Brain microvascular endothelial cell (primary cell): ENCODE results near the gene NPIPB8.
"Not testable (repeated sequence)": the region's sequence is repeated elsewhere in the genome, so short reads cannot be mapped to it uniquely, and the experiment has no call there.

ENCODE experiments used
- DNase-seq: peaks from one replicate; pipeline ENCODE4 v3.0.0-alpha.2; 2020
- H3K27ac ChIP-seq: fragments of 250-450 bp; sonication (Bioruptor Pico); 2 replicates; pipeline ENCODE4 v1.5.1; 2020; ENCODE audit warnings: mild to moderate bottlenecking, moderate library complexity
- H3K27me3 ChIP-seq: fragments of 250-450 bp; sonication (Bioruptor Pico); replicated peaks from 2 replicates; pipeline ENCODE4 v1.5.1; 2020; ENCODE audit warnings: mild to moderate bottlenecking
- H3K36me3 ChIP-seq: fragments of 250-450 bp; sonication (Bioruptor Pico); replicated peaks from 2 replicates; pipeline ENCODE4 v1.5.1; 2020; ENCODE audit warnings: mild to moderate bottlenecking
- H3K4me3 ChIP-seq: 2 replicates; pipeline ENCODE4 v1.5.1; 2011; ENCODE audit warnings: low read depth, mild to moderate bottlenecking, control low read depth, low read length, moderate library complexity
- in situ Hi-C: cut with HindIII; loops from 2 replicates; pipeline ENCODE4 v1.10.0; 2017; ENCODE audit warnings: low sequenced_read_pairs, low pct_ligation_motif_present
- TF ChIP-seq, protein P1 (sequence below): IDR thresholded peaks from 2 replicates; pipeline ENCODE4 v1.5.1; 2011; ENCODE audit warnings: low read depth, mild to moderate bottlenecking, moderate library complexity, low read length, control low read depth, inconsistent platforms; ENCODE audit errors: missing control alignments

The NPIPB8 gene

DNA sequence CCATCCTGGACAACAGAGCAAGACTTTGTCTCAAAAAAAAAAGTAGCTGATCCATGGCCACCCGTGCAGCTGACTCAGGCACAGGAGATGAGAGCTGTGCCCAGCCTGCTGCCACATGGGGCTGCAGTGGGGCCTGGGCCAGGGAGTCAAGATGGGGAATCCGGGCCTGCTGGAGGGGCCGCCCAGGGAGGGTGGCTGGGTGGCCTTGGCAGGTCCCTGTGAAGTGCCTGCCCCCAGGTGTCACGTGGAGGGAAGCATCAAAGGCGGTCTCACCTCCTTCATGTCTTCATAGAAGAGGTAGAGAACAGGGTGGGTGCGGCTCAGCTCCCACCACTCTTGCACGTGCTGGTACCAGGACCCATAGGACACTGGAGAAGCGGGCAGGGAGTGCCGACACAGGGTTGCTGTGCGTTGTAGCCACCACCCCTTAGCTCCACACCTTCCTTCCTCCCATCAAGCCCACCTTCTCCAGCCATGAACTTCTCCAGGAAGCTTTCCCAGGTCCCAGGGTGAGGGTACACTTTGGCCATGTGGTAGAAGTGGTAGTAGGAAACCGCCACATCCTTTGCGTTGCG is 44.8 kb upstream of the NPIPB8 start:
- DNase-seq, result no peak
- in situ Hi-C loops, result no loop called here
- TF ChIP-seq, protein P1, sequence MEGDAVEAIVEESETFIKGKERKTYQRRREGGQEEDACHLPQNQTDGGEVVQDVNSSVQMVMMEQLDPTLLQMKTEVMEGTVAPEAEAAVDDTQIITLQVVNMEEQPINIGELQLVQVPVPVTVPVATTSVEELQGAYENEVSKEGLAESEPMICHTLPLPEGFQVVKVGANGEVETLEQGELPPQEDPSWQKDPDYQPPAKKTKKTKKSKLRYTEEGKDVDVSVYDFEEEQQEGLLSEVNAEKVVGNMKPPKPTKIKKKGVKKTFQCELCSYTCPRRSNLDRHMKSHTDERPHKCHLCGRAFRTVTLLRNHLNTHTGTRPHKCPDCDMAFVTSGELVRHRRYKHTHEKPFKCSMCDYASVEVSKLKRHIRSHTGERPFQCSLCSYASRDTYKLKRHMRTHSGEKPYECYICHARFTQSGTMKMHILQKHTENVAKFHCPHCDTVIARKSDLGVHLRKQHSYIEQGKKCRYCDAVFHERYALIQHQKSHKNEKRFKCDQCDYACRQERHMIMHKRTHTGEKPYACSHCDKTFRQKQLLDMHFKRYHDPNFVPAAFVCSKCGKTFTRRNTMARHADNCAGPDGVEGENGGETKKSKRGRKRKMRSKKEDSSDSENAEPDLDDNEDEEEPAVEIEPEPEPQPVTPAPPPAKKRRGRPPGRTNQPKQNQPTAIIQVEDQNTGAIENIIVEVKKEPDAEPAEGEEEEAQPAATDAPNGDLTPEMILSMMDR, result no peak
- H3K27ac ChIP-seq, result no peak overlapping the region
- no peak overlapping the region for H3K4me3 ChIP-seq
- no peaks in the 10 kb centered on the region for H3K27me3 ChIP-seq
- H3K36me3 ChIP-seq, result peaks cover 6% of the 10 kb centered on the region

GRCh38 chr16:28595451-28595850 is 42.4 kb upstream of the NPIPB8 start:
- H3K27ac ChIP-seq, H3K27me3 ChIP-seq, in situ Hi-C loops, H3K36me3 ChIP-seq, H3K4me3 ChIP-seq, DNase-seq: not testable (repeated sequence)

GRCh38 chr16:28596115-28596630 is 41.7 kb upstream of the NPIPB8 start:
- in situ Hi-C loops, result no loop called here
- H3K27ac ChIP-seq, result no peak overlapping the region
- TF ChIP-seq, protein P1, result no peak
- no peaks in the 10 kb centered on the region for H3K36me3 ChIP-seq
- H3K4me3 ChIP-seq, result no peak overlapping the region
- no peaks in the 10 kb centered on the region for H3K27me3 ChIP-seq
- DNase-seq, result no peak

- Histone ChIP-seq H3K4me3 (no peak within 1 kb of the TSS), H3K27ac (no peak within 1 kb of the TSS), H3K27me3 (no peaks in the 10 kb centered on the region), H3K36me3 (no peaks in the 10 kb centered on the region)
- no peak for DNase-seq
- TF ChIP-seq, protein P1, result no peak
- in situ Hi-C loops, result no loop called here
Observed at GRCh38 chr16:28596840-28597691, 40.8 kb upstream of the NPIPB8 start, which contains the start of gene SULT1A2. Gene SULT1A2, minus strand, starts transcription at chr16:28597050. Its CDS starts 1,120 bp downstream, at chr16:28595930.

DNA sequence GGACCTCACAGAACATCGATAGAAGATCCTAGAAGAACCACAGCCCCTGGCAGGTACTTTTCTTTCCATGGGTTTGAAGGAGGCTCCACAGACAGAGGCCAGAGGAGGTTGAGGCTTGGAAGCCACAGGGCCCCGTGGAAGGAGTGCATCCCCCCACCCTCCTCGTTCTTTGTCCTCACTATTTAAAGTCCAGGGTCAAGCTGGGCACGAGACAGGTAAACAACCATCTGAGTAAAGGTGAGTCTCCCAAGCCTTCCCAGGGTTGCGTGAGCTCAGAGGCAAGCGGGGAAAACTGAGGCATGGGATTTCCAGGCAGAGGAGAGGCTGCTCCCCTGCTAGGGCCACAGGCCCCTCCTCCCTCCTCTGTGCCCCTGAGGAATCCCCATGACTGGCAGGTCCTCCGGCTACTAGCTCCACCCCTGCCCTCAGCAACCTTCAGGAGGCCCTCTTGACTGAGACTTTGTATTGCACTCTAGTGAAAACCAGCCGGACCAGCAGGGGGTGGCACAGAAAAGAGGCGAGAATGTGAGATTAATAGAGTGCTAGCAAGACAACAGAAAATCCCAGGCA is 40.1 kb upstream of the NPIPB8 start:
- Histone ChIP-seq H3K27ac (no peak overlapping the region), H3K36me3 (no peaks in the 10 kb centered on the region), H3K27me3 (peaks cover 4% of the 10 kb centered on the region), H3K4me3 (no peak overlapping the region)
- TF ChIP-seq, protein P1, result peak; percentile 3
- in situ Hi-C loops, result no loop called here
- DNase-seq, result no peak

DNA sequence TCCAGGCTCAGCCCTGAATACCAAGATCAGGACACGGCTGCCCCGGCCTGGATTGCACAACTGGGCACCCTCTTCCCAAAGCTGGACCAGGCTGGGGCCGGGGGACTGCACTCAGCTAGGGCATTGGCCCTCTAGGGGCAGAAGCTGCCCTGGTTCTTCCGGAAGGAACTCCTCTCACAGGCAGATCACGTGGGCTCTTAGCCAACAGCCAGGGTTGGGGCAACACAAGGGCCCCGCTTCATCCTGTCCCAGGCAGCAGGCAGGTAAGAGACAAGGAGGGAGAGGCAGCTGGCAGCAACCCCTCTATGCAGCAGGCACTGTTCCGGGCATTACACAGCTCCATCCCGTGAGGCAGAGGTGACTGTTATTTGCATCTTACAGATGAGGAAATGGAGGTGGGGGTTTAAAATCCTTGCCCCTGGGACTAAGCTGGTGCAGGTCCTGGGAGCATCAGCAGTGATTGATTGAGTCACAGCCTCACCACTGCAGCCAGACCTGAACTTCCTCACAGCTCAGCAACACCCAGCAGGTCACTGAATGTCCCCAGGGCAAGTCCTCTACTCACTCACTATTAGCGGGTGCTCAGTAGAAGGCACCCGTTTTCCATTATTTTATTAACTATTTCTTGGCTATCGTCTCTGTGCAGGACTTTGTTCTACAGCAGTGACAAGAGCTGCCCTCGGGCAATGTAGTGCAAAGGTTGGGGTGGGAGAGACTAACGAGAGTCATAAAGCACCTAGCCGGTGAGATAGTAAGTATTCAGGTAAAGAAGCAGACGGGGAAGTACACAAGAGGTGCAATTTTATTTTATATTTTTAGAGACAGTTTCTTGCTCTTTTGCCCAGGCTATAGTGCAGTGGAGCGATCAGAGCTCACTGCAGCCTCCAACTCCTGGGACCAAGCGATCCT is 38.2 kb upstream of the NPIPB8 start:
- H3K4me3 ChIP-seq, in situ Hi-C loops, H3K36me3 ChIP-seq, DNase-seq, H3K27me3 ChIP-seq, H3K27ac ChIP-seq: not testable (repeated sequence)

- in situ Hi-C loops, H3K27me3 ChIP-seq, DNase-seq: not testable (repeated sequence)
Observed at GRCh38 chr16:28600965-28601364, 36.9 kb upstream of the NPIPB8 start.

GRCh38 chr16:28601589-28601988 is 36.3 kb upstream of the NPIPB8 start:
- H3K27ac ChIP-seq, H3K36me3 ChIP-seq, H3K27me3 ChIP-seq, in situ Hi-C loops, H3K4me3 ChIP-seq, DNase-seq: not testable (repeated sequence)

More at GRCh38 chr16:28600965-28601364, 36.9 kb upstream of the NPIPB8 start:
- H3K27ac ChIP-seq, H3K36me3 ChIP-seq, H3K4me3 ChIP-seq: not testable (repeated sequence)

- H3K27ac ChIP-seq, H3K36me3 ChIP-seq, in situ Hi-C loops, H3K27me3 ChIP-seq, DNase-seq, H3K4me3 ChIP-seq: not testable (repeated sequence)
Observed at GRCh38 chr16:28602062-28602461, 35.8 kb upstream of the NPIPB8 start.
